Ascending aorta (tissue), 2 donors: Measurements from ENCODE around the gene GIMAP2. TPM values are rescaled to one million over a fixed set of nuclear protein-coding genes. Genes with fewer than 3 reads are reported as not detected.

Source experiments
- DNase-seq, 2 donors: peaks; one replicate each; pipeline ENCODE4 v3.0.0-alpha.2; 2019; ENCODE audit warnings: low spot score in 2 of 2
- H3K27ac ChIP-seq, 2 donors: fragments of 200-600 bp; sonication (generic); one replicate each; pipeline ENCODE4 v1.5.1; 2016 to 2017; ENCODE audit warnings: mild to moderate bottlenecking in 1 of 2
- H3K27me3 ChIP-seq: fragments of 200-600 bp; sonication (generic); one replicate; pipeline ENCODE4 v1.5.1; 2017
- H3K36me3 ChIP-seq, 2 donors: fragments of 200-600 bp; sonication (generic); one replicate each; pipeline ENCODE4 v1.5.1; 2016
- H3K4me1 ChIP-seq, 2 donors: fragments of 200-600 bp; sonication (generic); one replicate each; pipeline ENCODE4 v1.5.1; 2016 to 2017; ENCODE audit warnings: mild to moderate bottlenecking in 1 of 2
- H3K4me3 ChIP-seq, 2 donors: fragments of 200-600 bp; sonication (generic); one replicate each; pipeline ENCODE4 v1.5.1; 2016 to 2017; ENCODE audit warnings: mild to moderate bottlenecking in 1 of 2
- H3K9me3 ChIP-seq, 2 donors: fragments of 200-600 bp; sonication (generic); one replicate each; pipeline ENCODE4 v1.5.1; 2016
- CTCF ChIP-seq, 3 experiments: fragments of 200-600 bp in 2 of 3; fragments of 450-650 bp in 1 of 3; sonication (generic) in 2 of 3; IDR thresholded peaks; one replicate each; pipeline ENCODE4 v1.5.1; 2016 to 2019; ENCODE audit warnings: antibody characterized with exemption in 3 of 3, mild to moderate bottlenecking in 1 of 3, moderate library complexity in 1 of 3
- intact Hi-C: fragments of 100-400 bp; cut with DNase I; formaldehyde crosslinking; loops from one replicate; pipeline ENCODE4 v1.15.1; 2023
- total RNA-seq: library from RNA; depleted of rRNA; stranded (reverse); fragments of >200 nt; gene quantifications from one replicate; pipeline ENCODE4 v1.1.0, GENCODE V29; 2016

GIMAP2 gene
- total RNA-seq, 1 donor from 2014 or later = 12.3 TPM

- H3K9me3 ChIP-seq = no peaks in the 10 kb centered on the region
- no peaks in the 10 kb centered on the region for H3K4me1 ChIP-seq
- no peaks in the 10 kb centered on the region for H3K27me3 ChIP-seq
- no peak overlapping the region for H3K27ac ChIP-seq
- H3K36me3 ChIP-seq = no peaks in the 10 kb centered on the region
- H3K4me3 ChIP-seq = no peak overlapping the region
- no peak for DNase-seq
- intact Hi-C loops = no loop called here
- no peak for TF ChIP-seq CTCF (IDR thresholded peaks at IDR 0.05)
Measured at GRCh38 chr7:150732786-150733481, 47.4 kb downstream of the GIMAP2 start.

GRCh38 chr7:150733482-150734095 is 48.1 kb downstream of the GIMAP2 start:
- no peaks in the 10 kb centered on the region for H3K27me3 ChIP-seq
- H3K9me3 ChIP-seq = no peaks in the 10 kb centered on the region
- no peaks in the 10 kb centered on the region for H3K36me3 ChIP-seq
- H3K4me3 ChIP-seq = no peak overlapping the region
- no peak overlapping the region for H3K27ac ChIP-seq
- no peaks in the 10 kb centered on the region for H3K4me1 ChIP-seq
- no peak for TF ChIP-seq CTCF (IDR thresholded peaks at IDR 0.05)
- DNase-seq = no peak
- intact Hi-C loops = no loop called here

GRCh38 chr7:150734254-150734653 is 48.7 kb downstream of the GIMAP2 start:
- no peak for TF ChIP-seq CTCF (IDR thresholded peaks at IDR 0.05)
- Histone ChIP-seq H3K9me3 (no peaks in the 10 kb centered on the region), H3K27me3 (no peaks in the 10 kb centered on the region), H3K36me3 (no peaks in the 10 kb centered on the region), H3K27ac (no peak overlapping the region), H3K4me3 (no peak overlapping the region), H3K4me1 (no peaks in the 10 kb centered on the region)
- intact Hi-C loops = no loop called here
- no peak for DNase-seq

- H3K4me1 ChIP-seq = no peaks in the 10 kb centered on the region
- H3K9me3 ChIP-seq = no peaks in the 10 kb centered on the region
- no peaks in the 10 kb centered on the region for H3K36me3 ChIP-seq
- no peak overlapping the region for H3K4me3 ChIP-seq
- no peaks in the 10 kb centered on the region for H3K27me3 ChIP-seq
- H3K27ac ChIP-seq = no peak overlapping the region
- DNase-seq = no peak
- no peak for TF ChIP-seq CTCF (IDR thresholded peaks at IDR 0.05)
- intact Hi-C loops = no loop called here
Measured at GRCh38 chr7:150735596-150736358, 50.3 kb downstream of the GIMAP2 start.

GRCh38 chr7:150736864-150737263 is 51.4 kb downstream of the GIMAP2 start:
- TF ChIP-seq CTCF (IDR thresholded peaks at IDR 0.05) = no peak
- Histone ChIP-seq H3K27ac (peak overlapping the region; percentile 12 to 45), H3K9me3 (no peaks in the 10 kb centered on the region), H3K4me3 (peak overlapping the region; percentile 40 to 49), H3K4me1 (no peaks in the 10 kb centered on the region), H3K36me3 (no peaks in the 10 kb centered on the region), H3K27me3 (no peaks in the 10 kb centered on the region)
- no peak for DNase-seq
- intact Hi-C loops = no loop called here
